Lower lobe of right lung (tissue), 2 donors: ENCODE results near the gene DNAI4. TPM values are rescaled to one million over a fixed set of nuclear protein-coding genes. Genes with fewer than 3 reads are reported as not detected.
"Not testable (repeated sequence)": the region's sequence is repeated elsewhere in the genome, so short reads cannot be mapped to it uniquely, and the experiment has no call there.

ENCODE experiments used
- ATAC-seq, 2 donors: fragments of 200-7000 bp; cut with Tn5 transposase; one replicate each; pipeline ENCODE4 v1.9.1; 2020 to 2022; ENCODE audit warnings: mild to moderate bottlenecking in 2 of 2, moderate library complexity in 2 of 2
- DNase-seq: peaks from one replicate; pipeline ENCODE4 v3.0.0-alpha.2; 2020
- H3K27ac ChIP-seq: fragments of 200-600 bp; one replicate; pipeline ENCODE4 v1.8.0; 2022
- H3K27me3 ChIP-seq: fragments of 200-600 bp; one replicate; pipeline ENCODE4 v1.8.0; 2022; ENCODE audit warnings: low read depth
- H3K36me3 ChIP-seq: fragments of 200-600 bp; one replicate; pipeline ENCODE4 v1.8.0; 2022; ENCODE audit warnings: mild to moderate bottlenecking
- H3K4me1 ChIP-seq: fragments of 200-600 bp; one replicate; pipeline ENCODE4 v1.8.0; 2022
- H3K4me3 ChIP-seq: fragments of 200-600 bp; one replicate; pipeline ENCODE4 v1.8.0; 2022; ENCODE audit warnings: mild to moderate bottlenecking
- H3K9me3 ChIP-seq: fragments of 200-600 bp; one replicate; pipeline ENCODE4 v1.8.0; 2022
- intact Hi-C: fragments of 100-400 bp; cut with DNase I; formaldehyde crosslinking; loops from one replicate; pipeline ENCODE4 v1.11.0; 2022
- total RNA-seq: library from RNA; stranded (reverse); fragmentation: NEBNext Ultra II Directional; extraction: Animal tissue kit (Norgen Biotek cat#: 25700); gene quantifications from one replicate; pipeline ENCODE4 v1.2.1, GENCODE V29; 2021
- TF ChIP-seq, protein P1 (sequence below): fragments of 200-600 bp; IDR thresholded peaks from one replicate; pipeline ENCODE4 v1.8.0; 2022; ENCODE audit warnings: antibody characterized with exemption, mild to moderate bottlenecking
- donor health status: DM: no; HTN: yes; CAD: no; lungs with severe emphysema.

DNAI4 gene
- total RNA-seq, 1 donor from 2014 or later = 19.9 TPM

GRCh38 chr1:66791621-66792610 is 132.7 kb downstream of the DNAI4 start:
- no peak for ATAC-seq

GRCh38 chr1:66788231-66788939 is 136.3 kb downstream of the DNAI4 start:
- Histone ChIP-seq H3K4me1 (no peaks in the 10 kb centered on the region), H3K27ac (no peak overlapping the region), H3K9me3 (no peaks in the 10 kb centered on the region), H3K36me3 (no peaks in the 10 kb centered on the region), H3K27me3 (no peaks in the 10 kb centered on the region), H3K4me3 (no peak overlapping the region)
- TF ChIP-seq, protein P1, sequence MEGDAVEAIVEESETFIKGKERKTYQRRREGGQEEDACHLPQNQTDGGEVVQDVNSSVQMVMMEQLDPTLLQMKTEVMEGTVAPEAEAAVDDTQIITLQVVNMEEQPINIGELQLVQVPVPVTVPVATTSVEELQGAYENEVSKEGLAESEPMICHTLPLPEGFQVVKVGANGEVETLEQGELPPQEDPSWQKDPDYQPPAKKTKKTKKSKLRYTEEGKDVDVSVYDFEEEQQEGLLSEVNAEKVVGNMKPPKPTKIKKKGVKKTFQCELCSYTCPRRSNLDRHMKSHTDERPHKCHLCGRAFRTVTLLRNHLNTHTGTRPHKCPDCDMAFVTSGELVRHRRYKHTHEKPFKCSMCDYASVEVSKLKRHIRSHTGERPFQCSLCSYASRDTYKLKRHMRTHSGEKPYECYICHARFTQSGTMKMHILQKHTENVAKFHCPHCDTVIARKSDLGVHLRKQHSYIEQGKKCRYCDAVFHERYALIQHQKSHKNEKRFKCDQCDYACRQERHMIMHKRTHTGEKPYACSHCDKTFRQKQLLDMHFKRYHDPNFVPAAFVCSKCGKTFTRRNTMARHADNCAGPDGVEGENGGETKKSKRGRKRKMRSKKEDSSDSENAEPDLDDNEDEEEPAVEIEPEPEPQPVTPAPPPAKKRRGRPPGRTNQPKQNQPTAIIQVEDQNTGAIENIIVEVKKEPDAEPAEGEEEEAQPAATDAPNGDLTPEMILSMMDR = no peak
- no peak for DNase-seq
- ATAC-seq = no peak
- intact Hi-C loops = no loop called here

More at GRCh38 chr1:66791621-66792610, 132.7 kb downstream of the DNAI4 start:
- H3K36me3 ChIP-seq = no peaks in the 10 kb centered on the region
- no peaks in the 10 kb centered on the region for H3K4me1 ChIP-seq
- H3K27me3 ChIP-seq = no peaks in the 10 kb centered on the region
- H3K9me3 ChIP-seq = no peaks in the 10 kb centered on the region
- H3K27ac ChIP-seq = no peak overlapping the region
- intact Hi-C loops = no loop called here
- TF ChIP-seq, protein P1 = no peak
- H3K4me3 ChIP-seq = no peak overlapping the region
- DNase-seq = no peak

DNA sequence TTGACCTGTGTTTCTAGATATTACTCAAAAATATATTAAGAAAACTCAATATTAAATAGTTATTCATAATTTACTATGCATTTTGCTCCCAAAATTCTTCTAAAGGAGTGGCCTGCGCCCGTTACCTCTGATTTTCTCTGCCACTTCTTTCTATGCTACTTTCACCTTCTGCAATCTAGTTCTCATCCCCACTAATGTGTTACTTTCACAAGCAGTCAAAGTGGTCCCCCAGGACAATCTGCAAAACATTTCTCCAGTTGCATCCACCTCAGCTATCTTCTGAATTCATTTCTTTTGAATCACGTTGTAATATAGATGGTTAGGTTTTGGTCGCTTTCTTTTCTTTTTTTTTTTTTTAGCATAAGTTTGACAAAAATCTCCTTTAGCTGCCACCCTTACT is 137.0 kb downstream of the DNAI4 start:
- TF ChIP-seq, protein P1 = no peak
- no peak overlapping the region for H3K4me3 ChIP-seq
- no peak overlapping the region for H3K27ac ChIP-seq
- ATAC-seq (no peak), DNase-seq (no peak)
- H3K27me3 ChIP-seq = no peaks in the 10 kb centered on the region
- intact Hi-C loops = no loop called here
- no peaks in the 10 kb centered on the region for H3K36me3 ChIP-seq
- H3K9me3 ChIP-seq = no peaks in the 10 kb centered on the region
- H3K4me1 ChIP-seq = no peaks in the 10 kb centered on the region

DNA sequence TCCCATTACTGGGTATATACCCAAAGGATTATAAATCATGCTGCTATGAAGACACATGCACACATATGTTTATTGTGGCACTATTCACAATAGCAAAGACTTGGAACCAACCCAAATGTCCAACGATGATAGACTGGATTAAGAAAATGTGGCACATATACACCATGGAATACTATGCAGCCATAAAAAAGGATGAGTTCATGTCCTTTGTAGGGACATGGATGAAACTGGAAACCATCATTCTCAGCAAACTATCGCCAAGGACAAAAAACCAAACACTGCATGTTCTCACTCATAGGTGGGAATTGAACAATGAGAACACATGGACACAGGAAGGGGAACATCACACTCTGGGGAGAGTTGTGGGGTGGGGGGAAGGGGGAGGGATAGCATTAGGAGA is 138.9 kb downstream of the DNAI4 start:
- H3K9me3 ChIP-seq, H3K4me3 ChIP-seq, H3K27ac ChIP-seq, H3K27me3 ChIP-seq, ATAC-seq, H3K4me1 ChIP-seq, H3K36me3 ChIP-seq, intact Hi-C loops, DNase-seq: not testable (repeated sequence)

DNA sequence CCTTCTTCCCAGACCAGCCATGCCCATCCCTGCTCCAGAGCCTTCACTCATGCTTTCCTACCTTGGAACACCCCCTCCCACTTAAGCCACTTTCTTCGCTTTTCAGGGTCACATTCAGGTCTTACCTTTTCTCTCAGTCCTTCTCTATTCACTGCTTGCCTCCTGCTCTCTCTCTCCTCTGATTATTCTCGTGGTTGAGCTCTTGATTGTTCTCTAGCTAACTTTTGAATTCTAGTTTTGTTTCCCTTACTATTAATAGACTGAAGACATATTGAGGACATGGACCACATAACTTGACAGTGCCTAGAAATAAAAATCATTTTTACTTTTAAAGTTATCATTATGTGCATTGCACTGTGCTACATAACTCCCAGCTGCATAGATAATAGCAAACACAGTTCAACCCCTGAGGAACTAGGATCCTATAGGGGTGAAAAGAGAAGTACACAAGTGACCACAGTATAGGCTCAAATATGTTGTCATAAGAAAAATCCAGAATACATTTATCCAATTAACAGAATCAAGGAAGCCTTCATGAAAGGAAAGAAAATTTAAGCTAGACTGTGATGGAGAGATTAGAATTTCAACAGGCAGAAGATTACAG is 145.1 kb downstream of the DNAI4 start:
- DNase-seq = no peak
- TF ChIP-seq, protein P1 = no peak
- Histone ChIP-seq H3K4me1 (no peaks in the 10 kb centered on the region), H3K27ac (no peak overlapping the region), H3K27me3 (no peaks in the 10 kb centered on the region), H3K9me3 (no peaks in the 10 kb centered on the region), H3K36me3 (no peaks in the 10 kb centered on the region), H3K4me3 (no peak overlapping the region)
- intact Hi-C loops = no loop called here
- no peak for ATAC-seq
